ENCODE measurements around the gene LRP1.

Gene LRP1

DNA sequence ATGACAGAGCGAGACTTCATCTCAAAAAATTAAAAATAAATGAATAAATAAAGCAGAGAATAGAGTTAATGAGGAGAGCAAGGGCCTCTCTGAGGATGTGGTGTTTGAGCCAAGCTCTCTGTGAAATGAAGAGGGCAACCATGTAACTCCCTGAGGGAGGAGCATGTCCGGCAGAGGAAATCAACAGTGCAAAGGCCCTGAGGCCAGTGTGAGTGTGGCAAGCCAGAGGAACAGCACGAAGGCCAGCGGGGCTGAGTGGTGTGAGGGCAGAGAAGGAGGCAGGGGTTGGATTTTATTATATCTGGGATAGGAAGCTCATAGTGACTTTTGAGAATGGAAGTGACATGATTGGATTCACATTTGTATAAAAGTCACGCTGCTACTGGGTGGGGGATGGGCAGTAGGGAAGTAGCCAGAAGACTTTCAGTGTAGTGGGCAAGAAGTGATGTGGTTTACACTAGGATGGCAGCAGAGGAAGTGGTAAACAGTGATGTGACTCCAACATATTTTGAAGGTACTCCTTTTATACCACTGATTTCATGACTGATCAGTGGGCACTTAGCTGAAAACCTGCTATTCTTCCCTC is 29.4 kb downstream of the LRP1 start:
- DNase-seq = no peak

DNA sequence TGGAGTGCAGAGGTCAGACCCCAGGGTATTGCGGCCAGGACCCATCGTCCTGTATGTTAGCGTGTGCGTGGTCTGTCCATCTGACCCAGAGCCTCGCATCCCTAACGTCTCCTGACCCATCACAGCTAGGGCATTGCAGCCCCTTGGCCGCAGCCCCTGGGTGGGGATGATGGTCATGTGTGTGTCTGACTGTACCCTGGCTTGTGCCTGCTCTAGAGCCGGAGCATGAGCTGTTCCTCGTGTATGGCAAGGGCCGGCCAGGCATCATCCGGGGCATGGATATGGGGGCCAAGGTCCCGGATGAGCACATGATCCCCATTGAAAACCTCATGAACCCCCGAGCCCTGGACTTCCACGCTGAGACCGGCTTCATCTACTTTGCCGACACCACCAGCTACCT is 29.9 kb downstream of the LRP1 start:
- DNase-seq = no peak

DNA sequence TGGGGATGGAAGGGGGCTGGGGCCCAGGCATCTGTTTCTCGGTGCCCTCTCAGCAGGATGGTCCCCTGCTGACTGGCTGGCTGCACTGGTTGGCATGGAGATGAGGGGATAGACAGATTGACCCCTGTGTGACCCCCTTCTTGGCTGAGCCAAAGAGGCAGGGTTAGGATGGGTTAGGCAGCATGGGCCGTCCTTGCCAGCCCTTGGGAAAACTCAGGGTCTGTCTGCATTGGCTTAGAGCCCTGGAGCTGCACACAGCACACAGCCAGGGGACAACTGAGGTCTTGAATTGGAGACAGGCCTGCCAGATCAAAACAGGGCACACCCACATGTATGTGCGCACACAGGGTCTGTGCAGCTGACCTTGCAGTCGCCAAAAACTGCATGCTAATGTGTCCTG is 30.4 kb downstream of the LRP1 start:
- DNase-seq = no peak

DNA sequence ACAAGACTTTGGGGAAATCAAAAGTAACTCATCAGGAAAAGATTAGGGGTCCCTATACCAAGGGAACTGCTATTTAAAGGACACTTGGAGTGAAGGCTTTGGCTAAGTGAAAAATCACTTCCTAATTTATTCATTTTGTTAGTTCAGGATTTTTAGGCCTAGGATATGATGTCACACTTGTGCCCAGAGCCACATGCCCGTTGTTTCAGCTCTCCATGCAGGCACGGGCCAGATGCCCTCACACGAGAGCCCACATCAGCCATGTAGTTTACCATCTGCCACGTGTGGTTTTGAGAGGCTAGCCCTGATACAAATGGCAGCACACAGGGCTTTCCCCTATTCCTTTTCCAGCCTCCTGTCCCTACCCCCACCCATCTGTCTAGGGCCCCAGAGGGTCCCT is 31.0 kb downstream of the LRP1 start:
- no peak for DNase-seq

DNA sequence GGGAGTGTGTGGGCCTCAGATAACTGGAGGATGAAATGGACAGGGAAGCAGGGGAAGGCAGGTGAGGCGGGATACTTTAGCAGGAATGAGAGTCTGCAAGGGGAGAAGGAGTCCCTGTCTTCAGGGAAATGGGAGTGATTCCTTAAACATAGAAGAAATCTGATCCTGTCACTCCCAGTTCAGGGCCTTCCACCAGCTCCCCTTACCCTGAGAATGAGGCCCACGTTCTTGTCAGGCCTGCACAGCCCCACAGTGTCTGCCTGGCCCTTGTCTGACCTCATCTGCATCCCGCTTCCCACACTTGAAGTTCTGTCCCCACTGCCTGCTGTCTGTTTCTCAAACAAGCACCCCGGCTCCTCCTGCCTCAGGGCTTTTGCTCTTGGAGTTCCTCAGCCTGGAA is 31.8 kb downstream of the LRP1 start:
- no peak for DNase-seq

DNA sequence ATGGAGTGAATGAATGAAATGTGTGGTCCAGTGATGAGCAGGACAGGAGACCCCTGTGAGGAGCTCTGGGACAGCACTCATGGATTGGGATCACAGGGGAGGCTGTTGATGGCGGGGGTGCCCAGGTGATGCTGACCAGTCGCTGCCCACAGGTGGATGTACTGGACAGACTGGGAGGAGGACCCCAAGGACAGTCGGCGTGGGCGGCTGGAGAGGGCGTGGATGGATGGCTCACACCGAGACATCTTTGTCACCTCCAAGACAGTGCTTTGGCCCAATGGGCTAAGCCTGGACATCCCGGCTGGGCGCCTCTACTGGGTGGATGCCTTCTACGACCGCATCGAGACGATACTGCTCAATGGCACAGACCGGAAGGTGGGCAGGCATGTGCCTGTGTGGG is 32.5 kb downstream of the LRP1 start:
- DNase-seq = no peak

DNA sequence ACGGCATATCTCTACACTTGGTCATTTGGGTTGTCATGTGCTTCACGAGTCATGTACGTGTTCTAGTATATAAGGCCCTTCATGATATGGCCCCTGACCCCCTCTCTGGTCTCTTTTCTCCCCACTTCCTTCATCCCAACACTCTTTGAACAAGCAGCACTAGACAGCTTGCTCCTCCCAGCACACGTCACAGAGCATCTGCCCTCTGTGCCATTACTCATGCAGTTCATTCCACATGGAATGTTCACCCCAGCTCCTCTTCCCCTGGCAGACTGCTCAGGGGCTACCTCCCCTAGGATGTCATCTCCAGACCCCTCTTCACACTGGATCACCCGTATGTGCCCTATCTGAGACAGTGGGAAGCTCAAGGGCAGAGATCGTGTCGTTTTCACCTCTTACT is 33.2 kb downstream of the LRP1 start:
- DNase-seq = no peak

DNA sequence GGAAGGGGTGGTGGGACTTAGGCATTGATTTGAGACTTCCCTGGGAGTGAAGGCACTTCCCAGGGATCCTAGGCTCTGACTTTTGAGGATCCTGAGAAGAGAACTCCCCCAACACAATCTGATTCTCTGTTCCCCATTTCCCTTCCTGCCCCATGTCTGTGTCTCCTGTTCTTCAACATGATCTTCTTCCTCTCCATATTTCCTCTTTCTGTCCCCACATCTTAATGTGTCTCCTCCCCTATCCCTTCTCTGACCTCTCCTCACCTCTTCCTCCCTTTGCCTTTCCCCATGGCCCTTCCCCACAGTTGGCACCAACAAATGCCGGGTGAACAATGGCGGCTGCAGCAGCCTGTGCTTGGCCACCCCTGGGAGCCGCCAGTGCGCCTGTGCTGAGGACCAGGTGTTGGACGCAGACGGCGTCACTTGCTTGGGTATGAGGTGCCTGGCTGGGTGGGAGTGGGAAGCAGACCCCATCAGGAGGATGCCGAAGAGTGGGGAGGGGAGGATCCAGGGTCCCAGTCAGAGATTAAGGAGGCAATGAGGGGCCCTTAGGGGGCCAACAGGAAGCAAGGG is 34.4 kb downstream of the LRP1 start:
- DNase-seq = no peak

DNA sequence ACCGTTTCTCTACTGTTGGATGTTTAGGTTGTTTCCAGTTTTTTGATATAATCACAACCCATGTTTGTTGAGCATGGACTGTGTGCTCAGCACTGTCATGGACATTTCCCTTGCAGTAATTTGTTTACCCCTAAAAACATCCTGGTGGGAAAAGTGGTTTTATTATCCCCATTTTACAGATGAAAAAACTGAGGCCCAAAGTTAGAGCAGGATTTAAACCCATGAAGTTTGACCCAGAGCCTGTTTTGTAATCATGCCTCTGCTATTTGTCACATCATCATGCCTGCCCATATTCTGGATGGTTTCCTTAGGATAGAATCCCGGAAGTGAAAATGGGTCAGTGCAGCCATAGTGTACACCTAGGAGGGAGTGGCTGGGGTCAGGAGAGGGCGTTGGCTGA is 36.2 kb downstream of the LRP1 start:
- no peak for DNase-seq

DNA sequence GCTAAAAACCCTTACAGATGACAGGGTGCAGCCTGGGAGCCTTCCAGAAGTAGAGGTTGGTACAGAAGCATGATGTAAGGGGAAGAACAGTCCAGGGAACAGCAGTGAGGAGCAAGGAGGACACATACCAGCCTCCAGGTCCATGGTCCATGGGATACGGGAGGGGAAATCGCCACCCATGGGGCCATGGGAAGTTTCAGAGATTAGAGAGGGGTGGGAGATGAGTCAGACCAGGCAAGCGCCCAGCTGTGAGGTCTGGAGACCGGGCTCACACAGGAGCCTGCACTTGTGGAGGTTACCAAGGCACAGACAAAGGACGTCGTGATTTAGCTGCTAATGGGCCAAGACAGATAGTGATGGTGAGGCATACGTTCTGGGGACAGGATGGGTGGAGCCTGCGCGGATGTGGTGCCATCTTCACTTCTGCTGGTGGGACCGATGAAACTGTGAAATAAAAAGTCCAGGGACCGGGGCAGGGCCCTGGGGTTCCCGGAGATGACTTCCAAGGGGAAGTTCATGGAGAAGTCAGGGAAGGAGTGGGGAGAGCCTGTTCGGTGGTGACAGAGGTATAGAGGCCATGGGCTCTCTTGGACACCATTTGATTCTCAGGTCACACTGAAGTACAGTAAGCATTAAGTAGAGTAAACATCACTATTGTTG is 36.8 kb downstream of the LRP1 start:
- DNase-seq = no peak

DNA sequence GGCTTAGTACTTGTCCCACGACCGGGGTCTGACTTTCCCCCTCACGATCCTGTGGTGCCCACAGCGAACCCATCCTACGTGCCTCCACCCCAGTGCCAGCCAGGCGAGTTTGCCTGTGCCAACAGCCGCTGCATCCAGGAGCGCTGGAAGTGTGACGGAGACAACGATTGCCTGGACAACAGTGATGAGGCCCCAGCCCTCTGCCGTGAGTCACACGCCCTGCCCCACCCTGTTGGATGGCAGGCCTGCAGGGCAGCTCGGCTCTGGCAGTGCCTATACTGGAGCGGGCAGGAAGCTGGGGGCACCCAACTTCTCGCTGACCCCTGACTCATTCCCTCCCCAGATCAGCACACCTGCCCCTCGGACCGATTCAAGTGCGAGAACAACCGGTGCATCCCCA is 37.5 kb downstream of the LRP1 start:
- no peak for DNase-seq

DNA sequence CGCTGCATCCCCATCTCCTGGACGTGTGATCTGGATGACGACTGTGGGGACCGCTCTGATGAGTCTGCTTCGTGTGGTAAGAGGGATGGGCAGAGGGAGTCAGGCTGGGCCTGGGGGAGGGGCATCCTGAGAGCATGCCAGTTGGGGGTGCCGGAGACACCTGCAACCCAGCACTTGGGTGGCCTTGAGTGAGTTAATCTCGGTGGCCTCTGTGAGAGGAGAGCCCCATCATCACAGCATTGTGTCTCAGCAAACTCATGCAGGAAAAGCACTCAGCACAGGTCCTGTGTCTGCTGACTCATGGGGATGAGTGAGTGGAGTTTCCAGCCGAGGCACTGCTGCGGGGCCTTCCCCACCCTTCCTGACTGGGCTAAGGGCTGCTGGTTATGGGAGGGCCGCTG is 38.7 kb downstream of the LRP1 start:
- no peak for DNase-seq

DNA sequence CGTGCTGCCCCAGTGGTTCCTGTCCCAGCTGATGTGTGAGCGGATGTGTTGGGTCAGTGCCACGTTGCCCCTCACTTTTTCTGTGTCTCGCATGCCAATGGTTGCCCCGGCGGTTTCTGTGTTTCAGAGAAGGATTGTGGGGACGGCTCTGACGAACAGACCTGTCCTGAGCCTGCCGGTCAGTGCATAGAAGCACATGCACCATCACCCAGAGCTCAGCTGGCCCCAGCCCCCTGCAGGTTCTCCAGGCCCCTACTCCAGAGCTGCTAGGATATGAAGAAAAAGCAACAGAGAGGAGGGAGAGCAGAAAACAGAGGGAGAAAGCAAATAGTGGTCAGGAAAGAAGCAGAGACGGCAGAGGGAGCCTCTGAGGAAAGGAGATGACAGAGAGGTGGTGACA is 39.8 kb downstream of the LRP1 start:
- DNase-seq = no peak

DNA sequence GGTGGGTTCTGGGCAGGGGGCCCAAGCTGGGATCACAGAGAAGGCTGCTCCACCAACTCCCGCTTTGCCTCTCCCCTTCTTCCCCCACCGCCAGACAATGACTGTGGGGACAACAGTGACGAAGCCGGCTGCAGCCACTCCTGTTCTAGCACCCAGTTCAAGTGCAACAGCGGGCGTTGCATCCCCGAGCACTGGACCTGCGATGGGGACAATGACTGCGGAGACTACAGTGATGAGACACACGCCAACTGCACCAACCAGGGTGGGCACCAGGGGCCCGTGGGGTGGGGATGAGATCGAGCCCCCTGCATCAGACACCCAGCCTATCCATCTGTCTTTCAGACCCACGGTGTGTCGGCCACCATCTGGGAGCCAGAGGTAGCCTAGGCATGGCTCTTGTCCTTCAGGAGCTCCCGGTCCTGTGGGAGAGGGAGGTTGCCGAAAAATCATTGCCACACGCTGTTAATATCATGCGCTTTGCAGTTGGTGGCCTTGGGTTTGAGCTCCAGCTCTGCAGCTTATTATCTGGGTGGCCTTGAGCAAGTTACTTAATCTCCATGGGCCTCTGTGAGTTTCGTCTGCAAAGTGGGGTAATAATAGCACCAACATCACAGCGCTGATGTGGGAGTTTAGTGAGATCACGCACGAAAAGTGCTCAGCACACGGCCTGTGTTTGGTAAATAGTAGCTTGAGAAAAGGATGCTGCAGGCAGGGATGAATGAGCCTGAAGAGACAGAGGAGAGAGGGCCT is 40.9 kb downstream of the LRP1 start:
- no peak for DNase-seq

DNA sequence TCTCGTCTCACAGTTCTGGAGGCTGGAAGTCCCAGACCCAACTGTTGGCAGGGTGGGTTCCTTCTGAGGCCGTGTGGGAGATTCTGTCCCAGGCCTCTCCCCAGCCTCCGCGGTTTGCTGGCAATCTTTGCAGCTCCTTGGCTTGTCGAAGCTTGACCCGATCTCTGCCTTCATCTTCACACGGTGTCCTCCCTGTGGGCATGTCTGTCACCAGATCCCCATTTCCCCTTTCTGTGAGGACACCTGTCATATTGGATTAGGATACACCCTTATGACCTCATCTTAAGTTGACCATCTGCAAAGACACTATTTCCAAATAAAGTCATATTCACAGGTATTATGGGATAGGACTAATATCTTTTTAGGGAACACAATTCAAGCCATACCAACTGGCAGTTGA is 41.7 kb downstream of the LRP1 start:
- DNase-seq = no peak

DNA sequence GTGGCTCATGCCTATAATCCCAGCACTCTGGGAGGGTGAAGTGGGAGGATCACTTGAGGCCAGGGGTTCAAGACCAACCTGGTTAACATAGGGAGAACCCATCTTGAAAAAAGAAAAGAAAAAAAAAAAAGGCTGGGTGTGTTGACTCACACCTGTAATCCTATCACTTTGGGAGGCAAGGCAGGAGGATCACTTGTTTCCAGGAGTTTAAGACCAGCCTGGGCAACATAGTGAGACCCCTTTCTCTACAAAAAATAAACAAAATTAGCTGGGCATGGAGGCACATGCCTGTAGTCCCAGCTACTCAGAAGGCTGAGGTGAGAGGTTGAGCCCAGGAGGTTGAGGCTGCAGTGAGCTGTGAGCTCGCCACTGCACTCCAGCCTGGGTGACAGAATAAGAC is 42.1 kb downstream of the LRP1 start:
- DNase-seq = no peak

DNA sequence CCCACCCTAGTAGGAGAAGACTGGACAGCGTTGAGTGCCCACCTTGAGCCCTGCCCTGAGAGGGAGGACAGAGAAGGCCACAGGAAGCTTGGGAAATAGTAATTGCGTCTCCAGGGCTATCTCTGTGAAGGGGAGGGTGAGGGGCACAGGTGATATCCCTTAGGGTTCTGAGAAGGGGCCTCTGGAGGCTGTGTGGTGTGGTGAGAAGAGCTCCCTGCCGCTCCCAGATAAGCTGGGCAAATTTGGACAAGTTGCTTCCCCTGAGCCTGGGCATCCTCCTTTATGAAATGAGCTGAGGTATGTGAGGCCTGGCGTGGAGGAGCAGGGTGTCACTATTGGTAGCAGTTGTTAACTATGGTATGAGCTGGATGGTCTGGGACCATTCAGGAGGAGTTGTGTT is 42.6 kb downstream of the LRP1 start:
- no peak for DNase-seq

DNA sequence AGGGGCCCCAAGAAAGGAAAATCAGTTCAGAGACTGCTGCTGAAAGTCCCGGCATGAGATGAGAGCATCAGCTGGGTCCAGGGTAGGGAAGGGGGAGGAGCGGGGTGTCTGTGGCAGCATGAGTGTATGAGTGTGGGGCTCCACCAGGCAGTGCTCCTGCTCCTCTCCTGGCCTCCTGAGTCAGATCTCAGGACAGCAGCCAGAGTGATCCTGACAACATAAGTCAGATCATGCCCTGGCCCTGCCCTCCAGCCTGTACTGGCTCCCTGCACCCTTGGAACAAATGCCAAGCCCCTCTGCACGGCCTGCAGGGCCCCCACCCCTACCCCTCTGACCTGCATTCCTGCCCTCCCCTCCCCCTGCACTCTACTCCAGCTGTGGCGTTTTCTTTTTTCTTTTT is 43.4 kb downstream of the LRP1 start:
- DNase-seq = no peak

DNA sequence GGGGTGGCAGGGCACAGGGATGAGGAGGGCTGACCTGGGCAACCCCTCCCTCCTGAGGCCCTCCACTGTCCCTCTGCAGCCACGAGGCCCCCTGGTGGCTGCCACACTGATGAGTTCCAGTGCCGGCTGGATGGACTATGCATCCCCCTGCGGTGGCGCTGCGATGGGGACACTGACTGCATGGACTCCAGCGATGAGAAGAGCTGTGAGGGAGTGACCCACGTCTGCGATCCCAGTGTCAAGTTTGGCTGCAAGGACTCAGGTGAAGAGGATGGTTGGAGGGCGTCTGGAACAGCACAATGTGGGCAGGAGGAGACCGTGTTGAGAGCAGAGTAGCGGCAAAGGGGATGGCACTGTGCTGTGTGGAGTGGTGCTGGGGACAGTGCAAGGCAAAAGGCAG is 44.8 kb downstream of the LRP1 start:
- no peak for DNase-seq

DNA sequence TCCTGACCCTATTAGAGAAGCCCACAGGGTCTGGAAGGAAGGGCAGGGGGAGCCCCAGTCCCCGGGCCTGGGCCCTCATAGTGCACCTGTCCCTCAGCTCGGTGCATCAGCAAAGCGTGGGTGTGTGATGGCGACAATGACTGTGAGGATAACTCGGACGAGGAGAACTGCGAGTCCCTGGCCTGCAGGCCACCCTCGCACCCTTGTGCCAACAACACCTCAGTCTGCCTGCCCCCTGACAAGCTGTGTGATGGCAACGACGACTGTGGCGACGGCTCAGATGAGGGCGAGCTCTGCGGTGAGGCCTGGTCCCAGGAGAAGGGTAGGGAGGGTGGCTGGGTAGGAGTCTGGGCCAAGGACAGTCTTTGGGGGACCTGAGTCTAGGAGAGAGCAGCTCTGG is 45.4 kb downstream of the LRP1 start:
- no peak for DNase-seq

DNA sequence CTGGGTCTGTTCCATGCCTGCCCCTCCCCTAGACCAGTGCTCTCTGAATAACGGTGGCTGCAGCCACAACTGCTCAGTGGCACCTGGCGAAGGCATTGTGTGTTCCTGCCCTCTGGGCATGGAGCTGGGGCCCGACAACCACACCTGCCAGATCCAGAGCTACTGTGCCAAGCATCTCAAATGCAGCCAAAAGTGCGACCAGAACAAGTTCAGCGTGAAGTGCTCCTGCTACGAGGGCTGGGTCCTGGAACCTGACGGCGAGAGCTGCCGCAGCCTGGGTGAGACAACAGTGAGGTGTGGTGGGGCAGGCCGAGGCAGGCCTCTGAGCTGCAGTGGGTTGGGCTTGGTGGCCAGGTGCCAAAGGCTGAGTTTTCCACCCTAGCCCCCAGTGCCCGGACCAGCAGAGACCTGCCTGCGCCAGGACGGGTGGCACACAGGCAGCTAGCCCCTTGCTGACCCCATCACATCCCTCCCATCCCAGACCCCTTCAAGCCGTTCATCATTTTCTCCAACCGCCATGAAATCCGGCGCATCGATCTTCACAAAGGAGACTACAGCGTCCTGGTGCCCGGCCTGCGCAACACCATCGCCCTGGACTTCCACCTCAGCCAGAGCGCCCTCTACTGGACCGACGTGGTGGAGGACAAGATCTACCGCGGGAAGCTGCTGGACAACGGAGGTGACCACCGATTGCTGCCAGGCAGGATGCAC is 47.3 kb downstream of the LRP1 start:
- peak; percentile 24 for DNase-seq

DNA sequence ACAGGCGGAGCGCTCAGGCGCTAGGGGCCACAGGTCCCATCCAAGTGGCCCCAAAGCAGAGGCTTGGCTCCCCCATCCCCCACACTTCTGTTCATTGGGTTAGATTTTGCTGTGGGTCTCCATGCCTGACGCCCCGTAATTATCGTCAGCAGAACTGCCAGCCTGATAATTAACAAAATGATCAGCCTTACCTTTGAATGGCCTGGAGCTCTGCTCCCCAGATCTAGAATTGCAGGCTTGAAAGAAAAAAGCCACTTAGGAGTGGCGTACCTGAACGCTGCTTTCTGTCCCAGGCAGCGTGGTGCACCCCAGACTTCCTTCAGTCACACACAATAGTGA is 47.8 kb downstream of the LRP1 start:
- no peak for DNase-seq

DNA sequence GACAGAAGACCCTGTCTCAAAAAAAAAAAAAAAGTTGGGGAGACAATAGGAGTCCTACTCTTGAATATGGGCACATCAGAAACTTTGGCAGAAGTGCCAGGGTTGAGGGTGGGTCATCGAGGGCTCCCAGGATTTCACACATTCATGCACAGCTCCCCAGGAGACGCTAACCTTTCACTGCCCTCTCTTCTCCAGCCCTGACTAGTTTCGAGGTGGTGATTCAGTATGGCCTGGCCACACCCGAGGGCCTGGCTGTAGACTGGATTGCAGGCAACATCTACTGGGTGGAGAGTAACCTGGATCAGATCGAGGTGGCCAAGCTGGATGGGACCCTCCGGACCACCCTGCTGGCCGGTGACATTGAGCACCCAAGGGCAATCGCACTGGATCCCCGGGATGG is 48.6 kb downstream of the LRP1 start:
- no peak for DNase-seq

DNA sequence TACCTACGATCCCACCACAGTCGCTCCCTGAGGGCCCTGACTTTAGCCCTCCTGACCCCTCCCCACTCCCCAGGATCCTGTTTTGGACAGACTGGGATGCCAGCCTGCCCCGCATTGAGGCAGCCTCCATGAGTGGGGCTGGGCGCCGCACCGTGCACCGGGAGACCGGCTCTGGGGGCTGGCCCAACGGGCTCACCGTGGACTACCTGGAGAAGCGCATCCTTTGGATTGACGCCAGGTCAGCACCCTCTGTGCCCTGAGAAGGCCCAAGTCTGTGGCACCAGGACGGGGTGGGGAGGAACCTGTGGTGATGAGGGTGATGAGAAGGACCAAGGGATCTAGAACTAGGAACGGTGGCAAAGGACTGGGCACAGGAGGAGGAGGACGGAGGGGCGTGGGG is 49.1 kb downstream of the LRP1 start:
- no peak for DNase-seq

All from CD4-positive, alpha-beta T cell treated with Interleukin-4 for 4 hours (primary cell).